ENCODE data around the gene KIF21A.

KIF21A gene

DNA sequence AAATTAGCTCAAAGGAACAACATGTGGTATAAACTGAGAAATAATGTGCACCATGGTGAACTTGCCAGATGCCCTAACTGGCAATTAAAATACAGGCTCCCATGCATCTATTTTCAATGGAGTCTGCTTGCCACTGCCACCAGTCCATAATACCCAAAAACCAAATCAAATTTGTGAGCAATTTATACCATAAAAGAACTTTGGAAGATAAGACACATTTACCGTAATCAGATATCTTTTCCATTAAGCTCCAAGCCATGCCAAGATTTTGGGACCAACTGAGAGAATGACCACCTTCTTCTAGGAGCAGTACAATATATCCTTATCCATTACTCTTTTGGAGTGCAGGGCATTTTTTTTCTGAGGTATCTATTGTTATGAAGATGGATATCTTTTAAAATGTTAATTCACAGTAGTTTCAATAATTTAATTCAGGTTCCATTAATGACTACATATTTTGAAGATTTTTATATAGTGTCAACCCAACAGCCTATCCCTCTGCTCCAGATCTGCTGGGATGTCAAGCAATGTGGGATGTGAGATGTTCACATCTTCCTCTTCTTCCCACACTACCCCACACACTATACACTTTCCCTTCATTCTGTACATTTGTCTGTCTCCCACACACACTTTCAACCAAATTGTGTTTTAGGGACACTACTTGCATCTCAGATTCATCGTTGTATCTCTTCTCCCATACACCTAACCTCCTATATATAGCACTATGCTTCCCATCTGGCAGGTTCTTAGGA, 53.3 kb downstream of the KIF21A start:
- DNase-seq (ENCODE audit: low spot score) = no peak

DNA sequence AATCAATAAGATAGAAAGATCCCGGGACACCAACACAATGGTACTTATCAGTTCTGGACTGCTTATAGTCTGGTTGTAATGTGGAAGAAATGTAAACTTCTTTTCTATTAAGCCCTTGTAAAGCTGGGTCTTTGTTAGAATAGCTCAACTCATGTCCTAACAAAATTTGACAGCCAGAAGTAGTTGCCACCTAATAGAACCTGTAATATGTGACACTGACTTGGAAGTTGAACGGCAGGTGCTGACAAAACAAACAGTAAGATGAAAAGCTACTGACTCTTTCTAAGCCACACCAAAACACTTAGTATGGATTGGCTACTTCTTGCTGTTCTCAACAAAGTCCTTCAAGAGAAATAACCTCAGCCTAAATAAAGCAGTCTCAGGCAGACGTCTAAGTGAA, 56.6 kb downstream of the KIF21A start:
- no peak for DNase-seq (ENCODE audit: low spot score)

DNA sequence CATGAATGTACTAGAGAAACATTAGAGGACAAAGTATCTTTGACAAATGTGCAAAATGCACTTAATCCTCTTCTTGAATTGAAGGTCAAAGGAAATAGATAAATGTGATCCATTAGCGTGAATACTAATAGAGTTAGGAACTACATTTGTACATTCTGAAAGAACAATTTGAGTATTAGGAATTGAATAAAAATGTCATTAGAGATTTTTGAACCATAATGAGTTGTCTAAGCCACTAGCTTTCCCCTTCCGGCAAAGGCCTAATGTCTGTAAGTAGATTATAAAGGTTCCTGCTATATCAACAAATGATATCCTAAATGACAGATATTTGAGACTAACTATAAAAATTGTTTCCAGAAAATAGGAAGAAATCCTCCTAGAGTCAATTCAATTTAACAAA, 59.8 kb downstream of the KIF21A start:
- DNase-seq (ENCODE audit: low spot score) = no peak

DNA sequence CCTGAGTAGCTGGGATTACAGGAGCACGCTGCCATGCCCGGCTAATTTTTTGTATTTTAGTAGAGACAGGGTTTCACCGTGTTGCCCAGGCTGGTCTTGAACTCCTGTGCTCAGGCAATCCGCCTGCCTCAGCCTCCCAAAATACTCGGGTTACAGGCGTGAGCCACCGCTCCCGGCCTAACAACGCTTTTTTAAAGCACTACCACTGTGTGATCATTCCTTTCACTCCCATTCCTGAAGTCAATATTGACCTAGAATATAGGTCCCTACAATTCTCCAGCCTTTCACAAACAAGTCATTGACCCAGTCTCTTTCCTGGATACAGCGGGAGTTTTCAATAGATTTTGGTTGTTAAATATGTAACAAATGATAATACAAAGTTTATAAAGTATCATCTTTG, 62.8 kb downstream of the KIF21A start:
- no peak for DNase-seq (ENCODE audit: low spot score)

DNA sequence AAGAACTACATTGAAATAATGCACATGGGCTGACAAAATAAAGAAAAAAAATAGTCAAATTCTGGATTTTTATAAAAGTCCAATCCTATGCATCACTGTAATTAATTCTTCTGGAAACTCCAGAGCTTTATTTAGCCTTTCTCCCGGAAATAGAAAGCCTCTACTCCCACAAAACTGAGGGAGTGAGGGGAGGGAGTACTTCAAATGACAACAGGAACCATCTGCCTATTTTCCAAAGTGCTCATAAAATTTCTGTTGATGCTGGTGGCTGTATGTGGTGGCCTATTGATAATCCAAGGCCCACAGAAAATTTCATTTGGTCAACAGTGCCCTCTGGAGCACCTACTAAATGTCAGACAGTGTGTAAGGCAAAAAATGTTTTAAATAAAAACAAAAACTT, 64.6 kb downstream of the KIF21A start:
- DNase-seq (ENCODE audit: low spot score) = no peak

DNA sequence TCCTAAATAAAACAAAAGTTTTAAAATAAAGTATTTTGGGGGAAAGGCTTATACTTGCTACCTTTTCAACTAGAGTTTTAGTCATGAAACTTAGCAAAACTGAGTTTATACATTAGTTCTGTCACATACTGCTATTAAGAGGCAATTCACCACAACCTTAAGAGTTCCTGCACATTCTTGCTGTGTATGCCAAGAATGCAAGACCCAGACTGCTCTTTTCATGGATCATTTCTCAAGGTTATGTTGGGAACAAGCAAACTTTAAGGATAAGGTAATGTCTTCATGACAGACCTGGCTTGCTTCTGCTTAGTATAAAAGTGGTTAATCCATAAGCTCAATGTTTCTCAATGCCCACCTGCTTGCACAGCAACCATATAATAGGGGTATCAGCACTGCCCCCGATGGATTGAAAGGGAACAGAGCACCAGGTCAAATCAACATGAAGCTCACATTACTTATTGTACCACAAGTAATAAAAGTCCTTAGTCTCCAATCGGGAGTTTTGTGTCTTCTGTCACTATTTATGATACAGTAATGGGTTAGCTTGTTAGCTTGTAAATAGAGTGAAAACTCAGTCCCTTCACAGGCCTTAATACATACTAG, 67.6 kb downstream of the KIF21A start:
- DNase-seq (ENCODE audit: low spot score) = peak; percentile 4

DNA sequence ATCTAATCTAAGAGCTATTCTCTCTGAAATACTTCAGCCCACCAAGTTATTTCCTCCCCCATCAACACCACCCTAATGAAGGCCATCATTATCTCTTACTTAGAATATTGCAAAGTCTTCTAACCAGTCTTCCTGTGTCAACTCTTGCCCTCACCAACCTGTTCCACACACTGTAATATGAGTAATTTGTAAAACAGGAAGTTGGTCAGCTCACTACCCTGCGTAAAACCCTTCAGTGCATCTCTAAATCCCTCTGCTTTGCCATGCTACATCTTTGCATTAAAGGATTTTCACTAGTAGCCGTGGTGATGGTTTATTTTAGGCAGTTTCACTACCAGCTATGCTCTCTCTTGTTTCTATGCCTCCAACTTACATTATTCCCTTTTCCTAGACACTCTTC, 70.0 kb downstream of the KIF21A start:
- DNase-seq (ENCODE audit: low spot score) = peak; percentile 42

DNA sequence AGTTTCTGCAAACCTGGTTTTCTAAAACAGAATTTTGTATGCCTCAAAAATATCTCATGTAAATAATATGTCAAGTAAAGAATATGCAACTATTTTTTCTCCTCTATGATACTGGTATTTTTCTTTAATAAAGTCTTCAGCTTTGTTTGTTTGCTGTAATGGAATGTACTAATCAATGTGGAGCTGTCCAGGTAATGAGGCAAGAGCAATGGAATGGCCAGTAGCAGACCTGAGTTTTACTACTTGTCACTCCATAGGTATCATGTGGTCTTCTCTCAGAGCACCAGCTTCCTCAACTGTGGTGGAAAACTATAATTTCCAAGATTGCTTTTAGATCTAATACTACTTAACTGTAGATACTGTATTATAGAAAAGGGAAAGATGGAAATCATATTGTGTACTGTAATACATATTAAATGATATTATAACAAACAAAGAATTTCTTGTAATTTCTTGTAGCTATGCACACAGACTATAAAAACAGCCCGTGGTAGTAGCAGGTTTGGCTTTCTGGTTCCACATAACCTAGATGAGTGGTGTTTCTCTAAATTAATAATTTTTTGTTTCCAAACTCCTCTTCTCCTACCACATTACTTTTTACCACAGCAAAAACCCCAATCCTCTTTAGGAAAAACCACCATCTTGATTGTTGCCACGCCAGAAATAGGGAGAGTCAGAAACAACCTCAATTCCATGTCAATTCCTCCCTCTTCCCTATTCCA, 70.6 kb downstream of the KIF21A start:
- DNase-seq (ENCODE audit: low spot score) = no peak

DNA sequence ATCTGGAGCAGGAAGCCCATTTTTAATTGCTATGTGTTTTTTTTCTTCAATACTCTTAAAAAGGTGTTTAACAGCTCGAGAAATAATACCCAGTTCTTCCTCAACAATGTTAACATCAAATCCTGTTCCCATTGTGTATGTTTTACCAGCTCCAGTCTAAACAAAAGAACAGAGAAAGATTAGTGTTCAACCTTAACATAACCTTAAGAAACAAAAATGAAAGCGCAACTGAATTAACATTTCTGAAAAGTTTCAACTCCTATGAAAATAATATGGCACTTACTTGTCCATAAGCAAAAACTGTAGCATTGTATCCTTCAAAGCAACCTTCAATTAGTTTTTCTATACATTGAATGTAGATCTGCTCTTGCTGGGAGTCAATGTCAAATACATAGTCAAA, 73.2 kb downstream of the KIF21A start:
- no peak for DNase-seq (ENCODE audit: low spot score)

DNA sequence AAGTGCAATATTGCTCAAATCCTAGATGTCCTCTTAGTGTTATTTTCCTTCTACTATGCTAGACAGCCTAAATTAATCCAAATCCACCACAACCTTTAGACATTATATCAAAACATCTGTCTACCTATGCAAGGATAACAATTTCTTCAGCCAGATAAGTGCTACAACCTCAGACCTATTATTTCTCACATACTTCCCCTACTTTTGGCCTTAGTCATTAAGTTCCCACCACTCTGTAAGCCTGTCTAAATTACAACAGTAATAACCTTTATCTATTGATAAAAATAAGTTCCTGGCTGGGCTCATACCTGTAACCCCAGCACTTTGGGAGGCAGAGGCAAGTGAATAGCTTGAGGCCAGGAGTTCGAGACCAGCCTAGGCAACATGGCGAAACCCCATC, 74.0 kb downstream of the KIF21A start:
- DNase-seq (ENCODE audit: low spot score) = no peak

DNA sequence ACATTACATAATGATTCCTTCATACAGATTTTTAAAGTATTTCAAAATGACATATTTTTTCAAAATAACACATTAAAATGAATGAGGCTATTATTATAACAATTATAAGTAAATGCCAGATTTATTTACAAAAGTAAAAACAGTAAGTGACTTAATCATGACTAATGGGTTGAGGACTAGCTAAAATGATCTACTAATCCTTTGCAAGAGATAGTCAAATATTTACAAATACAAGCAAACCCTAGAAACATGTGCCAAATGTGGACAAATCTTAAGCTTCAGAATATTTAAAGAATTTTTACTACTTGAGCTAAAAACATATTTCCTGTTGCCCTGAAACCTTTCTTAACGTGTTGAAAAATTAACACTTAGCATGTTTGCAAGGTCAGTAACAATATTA, 74.8 kb downstream of the KIF21A start:
- DNase-seq (ENCODE audit: low spot score) = no peak

DNA sequence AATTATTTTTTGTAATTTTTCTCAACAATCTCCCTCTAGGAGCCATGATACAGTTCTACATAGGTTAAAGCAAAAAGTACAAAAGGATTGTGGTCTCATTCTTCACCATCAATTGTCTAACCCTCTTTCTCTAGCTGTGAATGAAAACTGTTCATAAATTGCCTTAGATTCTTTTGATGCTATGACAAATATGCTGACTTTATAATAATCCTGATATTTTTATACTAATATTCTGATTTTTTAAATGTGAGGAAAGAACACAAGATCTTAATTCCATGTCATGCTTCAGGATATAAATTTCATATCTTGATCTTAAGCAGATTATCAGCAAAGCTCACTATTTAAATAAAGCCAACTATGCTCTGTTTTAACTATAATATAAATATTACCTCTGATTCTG, 75.4 kb downstream of the KIF21A start:
- no peak for DNase-seq (ENCODE audit: low spot score)

DNA sequence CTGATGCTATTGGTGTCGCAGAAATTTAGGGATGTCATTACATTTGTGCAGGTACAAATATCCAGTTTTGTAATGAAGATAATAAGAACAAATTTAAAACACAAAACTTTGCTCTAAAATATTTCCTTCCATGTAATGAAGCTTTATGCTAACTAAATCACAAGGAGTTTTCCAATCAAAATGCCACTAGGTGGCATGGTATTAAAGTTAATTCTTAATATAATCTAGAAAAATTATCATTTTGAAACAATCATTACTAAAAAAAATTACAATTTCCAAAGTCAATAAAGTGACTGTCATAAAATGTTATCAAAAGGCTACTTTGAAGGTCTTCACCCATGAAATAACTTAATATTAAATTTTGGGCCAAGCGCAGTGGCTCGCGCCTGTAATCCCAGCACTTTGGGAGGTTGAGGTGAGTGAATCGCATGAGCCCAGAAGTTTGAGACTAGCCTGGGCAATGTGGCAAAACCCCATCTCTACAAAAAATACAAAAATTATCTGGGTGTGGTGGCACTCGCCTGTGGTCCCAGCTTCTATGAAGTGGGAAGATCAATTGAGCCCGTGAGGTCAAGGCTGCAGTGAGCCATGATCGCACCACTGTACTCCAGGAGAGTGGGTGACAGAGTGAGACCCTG, 77.4 kb downstream of the KIF21A start:
- no peak for DNase-seq (ENCODE audit: low spot score)

DNA sequence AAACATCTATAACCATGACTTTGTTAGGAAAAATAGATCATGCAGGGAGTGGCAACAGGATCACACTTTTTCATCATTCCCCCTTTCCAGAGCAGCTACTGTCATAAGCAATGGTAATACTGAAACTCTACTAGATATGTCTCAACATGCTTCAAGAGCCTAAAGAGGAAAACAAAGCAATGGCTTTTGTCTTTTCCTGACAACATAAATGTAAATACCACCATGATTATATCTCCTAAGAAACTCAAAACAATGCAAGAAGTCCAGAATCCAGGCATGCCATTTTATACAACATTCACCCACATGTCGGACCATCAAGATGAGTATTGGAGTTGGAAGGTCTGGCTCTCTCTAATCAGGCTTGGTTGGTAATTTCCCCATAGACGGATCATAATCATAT, 78.7 kb downstream of the KIF21A start:
- DNase-seq (ENCODE audit: low spot score) = no peak

DNA sequence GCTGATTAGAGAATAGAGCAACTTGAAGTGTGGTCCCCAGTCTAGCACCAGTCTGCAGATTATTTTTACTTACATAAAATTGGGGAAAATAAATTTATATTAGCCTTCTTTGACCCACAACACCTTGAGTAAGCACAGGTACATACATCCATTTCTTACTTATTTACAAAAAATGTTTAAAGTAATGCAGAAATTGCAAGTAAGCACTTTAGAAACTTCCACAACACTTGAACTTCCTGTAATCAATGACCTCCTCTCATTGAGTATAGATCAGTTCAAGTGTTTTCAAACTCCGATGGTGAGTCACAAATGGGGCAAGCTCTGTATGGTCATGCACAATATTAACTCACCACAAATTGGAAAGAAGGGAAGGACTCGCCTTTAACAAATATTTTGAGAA, 83.3 kb downstream of the KIF21A start:
- DNase-seq (ENCODE audit: low spot score) = no peak

DNA sequence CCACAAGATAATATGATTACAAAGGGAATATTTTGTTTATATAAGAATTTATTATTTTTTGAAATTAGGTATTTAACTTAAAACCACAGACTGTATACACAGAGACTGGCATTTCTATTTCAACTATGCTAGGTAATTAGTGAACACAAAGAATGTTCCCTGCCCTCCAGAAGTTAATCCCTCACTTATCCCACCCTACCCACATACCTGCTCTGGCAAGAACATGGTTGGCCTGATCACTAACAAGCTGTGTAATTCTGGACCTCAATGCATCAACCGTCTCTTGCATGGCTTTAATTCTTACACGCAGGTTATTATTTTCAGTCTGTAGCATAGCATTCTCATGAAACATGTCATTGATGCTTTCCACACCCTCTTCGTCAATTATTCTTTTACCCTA, 85.9 kb downstream of the KIF21A start:
- no peak for DNase-seq (ENCODE audit: low spot score)

DNA sequence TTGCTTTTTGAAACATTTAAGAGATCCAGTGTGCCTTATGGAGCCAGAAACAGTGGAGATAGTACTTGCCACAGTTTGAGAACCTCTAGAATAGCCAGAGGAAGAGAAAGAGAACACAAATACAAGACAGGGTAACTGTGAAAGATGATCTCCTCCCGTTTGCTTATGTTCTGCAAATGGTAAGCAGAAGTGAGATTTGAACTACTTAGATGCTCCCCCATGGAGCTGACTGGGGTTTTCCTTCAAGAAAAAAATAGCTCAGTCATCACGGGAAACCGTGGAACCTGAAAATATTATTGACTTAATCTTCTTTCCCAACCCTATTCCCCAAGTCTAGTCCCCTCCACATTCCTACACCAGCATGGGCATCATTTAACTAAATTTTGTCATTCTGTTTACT, 87.1 kb downstream of the KIF21A start:
- DNase-seq (ENCODE audit: low spot score) = no peak

DNA sequence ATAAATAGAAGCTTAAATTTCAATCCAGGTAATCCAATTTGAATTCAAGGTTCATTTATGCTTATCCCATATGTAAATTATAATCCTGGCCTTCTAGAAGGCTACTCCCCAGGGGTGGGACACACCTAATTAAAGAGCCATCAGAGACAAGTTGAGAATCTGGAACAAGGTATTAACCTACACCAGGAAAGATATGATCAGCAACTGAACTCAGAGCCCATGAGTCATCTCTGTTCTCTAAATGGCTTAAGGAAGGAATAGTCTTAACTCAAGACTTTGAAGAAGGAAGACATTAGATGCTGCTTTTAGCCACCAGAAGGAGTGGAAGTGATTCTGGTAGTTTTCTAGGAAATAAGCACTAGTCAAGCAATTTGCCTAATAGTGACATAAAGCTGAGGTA, 88.0 kb downstream of the KIF21A start:
- no peak for DNase-seq (ENCODE audit: low spot score)

DNA sequence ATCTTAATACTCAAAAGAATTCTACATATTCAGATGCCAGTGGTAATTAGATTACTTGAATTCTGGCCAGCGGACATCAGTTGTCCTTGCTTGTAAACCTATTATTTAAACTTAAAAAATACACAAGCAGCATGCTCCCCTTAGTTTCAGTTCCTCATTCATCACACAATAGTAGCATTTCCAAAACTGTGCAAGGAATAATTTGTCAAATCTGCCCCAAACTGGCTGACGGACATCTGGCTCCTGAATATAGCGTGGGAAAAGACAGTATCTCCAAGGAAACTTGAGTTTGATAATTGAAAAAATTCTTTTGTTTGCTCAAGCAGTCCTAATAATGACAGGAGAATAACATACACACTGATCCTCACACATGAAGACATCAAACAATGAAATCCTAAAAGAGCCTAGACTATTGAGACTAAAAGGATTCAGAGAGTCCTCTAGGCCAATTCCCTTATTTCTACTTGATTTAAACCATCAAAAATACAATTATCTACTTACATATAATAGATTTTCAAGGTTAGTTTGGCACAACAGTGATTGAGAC, 90.4 kb downstream of the KIF21A start:
- DNase-seq (ENCODE audit: low spot score) = no peak

DNA sequence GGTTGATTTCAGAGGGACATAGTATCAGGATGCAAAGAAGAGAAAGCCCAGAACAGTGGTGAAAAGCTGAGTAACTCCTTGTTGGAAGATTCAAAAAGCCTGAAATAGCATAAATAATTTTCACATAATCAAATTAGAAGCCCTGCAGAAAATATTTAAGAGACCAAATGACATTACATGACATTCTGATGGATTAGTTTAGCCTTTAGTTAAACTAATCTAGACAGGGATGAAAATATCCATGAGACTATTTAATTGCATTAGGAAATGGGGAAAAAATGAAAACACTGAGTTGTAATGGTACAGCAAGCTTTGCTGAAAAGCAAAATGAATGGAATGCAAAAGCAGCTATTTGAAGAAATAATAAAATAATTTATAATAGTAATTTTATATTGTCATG, 91.8 kb downstream of the KIF21A start:
- no peak for DNase-seq (ENCODE audit: low spot score)

DNA sequence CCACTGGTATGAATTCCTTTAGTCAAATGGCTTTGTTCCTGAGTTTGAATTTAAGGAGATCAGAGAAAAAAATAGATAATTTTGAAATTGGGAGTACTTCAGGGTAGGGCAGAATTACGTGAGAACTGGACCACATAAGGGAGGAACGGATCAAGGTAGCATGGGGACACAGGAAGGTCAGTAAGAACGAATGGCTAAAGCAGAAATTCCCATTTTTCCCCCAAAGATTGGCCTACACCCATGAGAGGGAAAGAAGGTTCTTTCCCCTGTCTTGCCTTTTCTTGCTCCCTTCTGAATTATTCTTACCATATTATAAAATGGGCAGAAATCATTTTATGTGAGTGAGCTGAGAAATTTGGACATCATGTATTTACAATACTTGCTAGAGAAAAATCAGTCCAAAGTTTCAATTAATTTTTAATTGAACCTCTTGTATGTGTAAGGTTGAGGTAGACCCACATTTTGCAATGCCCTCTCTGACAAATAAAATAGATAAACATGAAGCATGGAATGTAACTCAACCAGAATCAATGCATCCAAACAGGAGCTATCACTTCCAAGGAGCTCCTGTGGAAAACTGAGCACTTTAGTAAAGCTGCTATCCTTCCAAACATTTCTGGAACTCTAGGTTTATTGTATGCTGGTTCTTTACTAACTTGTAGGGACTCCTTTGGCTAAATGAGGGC, 93.8 kb downstream of the KIF21A start:
- DNase-seq (ENCODE audit: low spot score) = no peak

DNA sequence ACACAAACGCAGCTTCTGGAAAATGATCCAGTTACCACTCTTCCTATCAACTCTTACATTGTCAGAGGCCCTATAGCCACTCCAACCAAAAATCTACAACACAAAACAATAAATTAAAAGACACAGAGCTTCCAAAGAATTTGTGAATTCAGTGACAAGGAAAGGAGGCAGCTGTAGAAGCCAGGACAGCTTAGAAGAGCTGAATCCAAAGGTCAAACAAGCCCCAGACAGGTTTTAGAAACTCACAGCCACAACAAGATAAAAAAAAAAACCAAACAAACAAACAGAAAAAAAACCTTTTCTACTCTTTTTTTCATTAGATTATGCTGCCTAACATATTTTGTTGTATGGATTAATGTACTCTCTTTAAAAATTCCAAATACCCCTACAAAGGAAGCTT, 94.4 kb downstream of the KIF21A start:
- no peak for DNase-seq (ENCODE audit: low spot score)

All from CD4-positive, alpha-beta T cell treated with Interleukin-15 for 4 hours (primary cell).